OCI-LY7 (cell line): ENCODE data around the gene KLHL25. TPM values are rescaled to one million over a fixed set of nuclear protein-coding genes. Genes with fewer than 3 reads are reported as not detected.

Experiments used
- BruUV-seq: library from RNA; stranded (reverse); fragments of 400-500 nt; replicated peaks from 2 replicates; lab custom pipeline; 2021; lab: Mats Ljungman, UMichigan
- CTCF ChIA-PET: fragments of 300-600 bp; sonication (Branson Sonifier 250); formaldehyde crosslinking; loops from one replicate; lab custom pipeline; 2022; ENCODE audit warnings: antibody characterized with exemption; ENCODE audit not compliant: unreplicated experiment; lab: Charles Lee
- POLR2A ChIA-PET: fragments of 300-600 bp; sonication (Branson Sonifier 250); formaldehyde crosslinking; loops from one replicate; lab custom pipeline; 2022; ENCODE audit warnings: antibody characterized with exemption; lab: Charles Lee
- DNase-seq: peaks from one replicate; pipeline ENCODE4 v3.0.0-alpha.2; 2015; ENCODE audit warnings: low spot score
- H2AFZ ChIP-seq: fragments of 200-600 bp; sonication (generic), shearing (Covaris generic); 2 replicates; pipeline ENCODE4 v1.6.1; 2014; ENCODE audit warnings: mild to moderate bottlenecking, antibody characterized with exemption, low read length, moderate library complexity
- H3K27ac ChIP-seq: fragments of 200-600 bp; sonication (generic); 2 replicates; pipeline ENCODE4 v1.5.1; 2014; ENCODE audit warnings: mixed run types, low read depth, mild to moderate bottlenecking, moderate library complexity, low read length, inconsistent platforms; ENCODE audit not compliant: poor library complexity, severe bottlenecking
- H3K36me3 ChIP-seq: fragments of 200-600 bp; sonication (generic); 2 replicates; pipeline ENCODE4 v1.6.1; 2014; ENCODE audit warnings: mild to moderate bottlenecking, antibody characterized with exemption, low read length, moderate library complexity, mixed read lengths; ENCODE audit not compliant: insufficient read depth
- H3K4me1 ChIP-seq: fragments of 200-600 bp; sonication (generic); 2 replicates; pipeline ENCODE4 v1.5.1; 2014; ENCODE audit warnings: mild to moderate bottlenecking, low read length; ENCODE audit not compliant: insufficient read depth, poor library complexity, severe bottlenecking
- H3K4me2 ChIP-seq: fragments of 200-600 bp; sonication (generic); 2 replicates; pipeline ENCODE4 v1.6.1; 2014; ENCODE audit warnings: mild to moderate bottlenecking, low read length
- H3K4me3 ChIP-seq: fragments of 200-600 bp; sonication (generic); 2 replicates; pipeline ENCODE4 v1.5.1; 2014; ENCODE audit warnings: mild to moderate bottlenecking, low read depth, low read length; ENCODE audit not compliant: poor library complexity, severe bottlenecking
- H3K79me2 ChIP-seq: fragments of 200-600 bp; sonication (generic); 2 replicates; pipeline ENCODE4 v1.6.1; 2016; ENCODE audit warnings: low read depth, mild to moderate bottlenecking, low read length, moderate library complexity, mixed read lengths; ENCODE audit not compliant: insufficient read depth
- H3K9me2 ChIP-seq: fragments of 200-600 bp; sonication (generic); 2 replicates; pipeline ENCODE4 v1.6.1; 2016; ENCODE audit warnings: mild to moderate bottlenecking, low read length, mixed read lengths; ENCODE audit not compliant: insufficient read depth
- H3K9me3 ChIP-seq: fragments of 200-600 bp; sonication (generic); 2 replicates; pipeline ENCODE4 v1.6.1; 2014; ENCODE audit warnings: mild to moderate bottlenecking, mixed run types, low read length, mixed read lengths
- H4K20me1 ChIP-seq: fragments of 200-600 bp; sonication (generic); 2 replicates; pipeline ENCODE4 v1.6.1; 2014; ENCODE audit warnings: mild to moderate bottlenecking, antibody characterized with exemption, low read length, moderate library complexity, mixed read lengths; ENCODE audit not compliant: insufficient read depth
- CTCF ChIP-seq: fragments of 200-600 bp; sonication (generic); conservative IDR thresholded peaks from 2 replicates; pipeline ENCODE4 v1.5.1; 2014; ENCODE audit warnings: mild to moderate bottlenecking, antibody characterized with exemption, low read length, moderate library complexity, mixed read lengths
- EZH2phosphoT487 ChIP-seq: fragments of 200-600 bp; sonication (generic); IDR thresholded peaks from 2 replicates; pipeline ENCODE4 v1.6.1; 2018; ENCODE audit warnings: low read depth, borderline replicate concordance, mild to moderate bottlenecking, mixed run types, antibody characterized with exemption, low read length, moderate library complexity, mixed read lengths
- intact Hi-C: fragments of 100-400 bp; cut with micrococcal nuclease; formaldehyde crosslinking; loops from one replicate; pipeline ENCODE4 v1.10.0; 2022; ENCODE audit not compliant: unreplicated experiment
- total RNA-seq, 2 experiments: library from RNA; depleted of rRNA in 1 of 2; stranded (reverse); fragments of >200 nt in 1 of 2; shearing (Covaris generic) in 1 of 2; gene quantifications; 2 replicates each; pipeline ENCODE4 v1.2.3, GENCODE V29; 2014 to 2022

The KLHL25 gene
- total RNA-seq, 2 experiments from 2014 or later: 5.1 to 7.7 TPM

- H3K27ac ChIP-seq: no peak overlapping the region
- BruUV-seq: no TSS peak
- ChIA-PET CTCF (interaction anchor here (0.6 kb wide), 1 partner anchor 477 kb away, joined by 3 read pairs; no protein-coding TSS in a partner anchor), POLR2A (interaction anchor here (0.6 kb wide), 1 partner anchor 46 kb away, joined by 4 read pairs; no protein-coding TSS in a partner anchor)
- H3K36me3 ChIP-seq: no peaks in the 10 kb centered on the region
- TF ChIP-seq CTCF: no peak
- no peak for TF ChIP-seq EZH2phosphoT487
- no peaks in the 10 kb centered on the region for H3K4me1 ChIP-seq
- no peaks in the 10 kb centered on the region for H3K9me3 ChIP-seq
- H4K20me1 ChIP-seq: no peaks in the 10 kb centered on the region
- H3K4me3 ChIP-seq: no peak overlapping the region
- H3K9me2 ChIP-seq: no peaks in the 10 kb centered on the region
- no peak overlapping the region for H2AFZ ChIP-seq
- intact Hi-C loops: no loop called here
- no peaks in the 10 kb centered on the region for H3K79me2 ChIP-seq
- H3K4me2 ChIP-seq: no peak overlapping the region
- DNase-seq: no peak
These were observed 20.8 kb downstream of the KLHL25 start for GRCh38 chr15:85773970-85774369.

GRCh38 chr15:85773249-85773648 is 21.5 kb downstream of the KLHL25 start:
- ChIA-PET CTCF (interaction anchor here (0.6 kb wide), 1 partner anchor 477 kb away, joined by 3 read pairs; no protein-coding TSS in a partner anchor), POLR2A (no interaction called here)
- no peak for DNase-seq
- no peak for TF ChIP-seq EZH2phosphoT487
- TF ChIP-seq CTCF: no peak
- no peaks in the 10 kb centered on the region for H3K36me3 ChIP-seq
- H3K27ac ChIP-seq: no peak overlapping the region
- H4K20me1 ChIP-seq: no peaks in the 10 kb centered on the region
- intact Hi-C loops: no loop called here
- no peak overlapping the region for H3K4me2 ChIP-seq
- no peaks in the 10 kb centered on the region for H3K79me2 ChIP-seq
- no peak overlapping the region for H3K4me3 ChIP-seq
- no peaks in the 10 kb centered on the region for H3K9me3 ChIP-seq
- no peaks in the 10 kb centered on the region for H3K4me1 ChIP-seq
- no peaks in the 10 kb centered on the region for H3K9me2 ChIP-seq
- BruUV-seq: no TSS peak
- no peak overlapping the region for H2AFZ ChIP-seq

GRCh38 chr15:85772668-85773067 is 22.1 kb downstream of the KLHL25 start:
- H3K4me3 ChIP-seq: no peak overlapping the region
- H3K36me3 ChIP-seq: no peaks in the 10 kb centered on the region
- TF ChIP-seq CTCF (no peak), EZH2phosphoT487 (no peak)
- no peak overlapping the region for H3K27ac ChIP-seq
- no peaks in the 10 kb centered on the region for H4K20me1 ChIP-seq
- no peak for DNase-seq
- H3K4me1 ChIP-seq: no peaks in the 10 kb centered on the region
- ChIA-PET CTCF (no interaction called here), POLR2A (interaction anchor here (0.5 kb wide), 1 partner anchor 25 kb away, joined by 3 read pairs; no protein-coding TSS in a partner anchor)
- BruUV-seq: no TSS peak
- no peak overlapping the region for H3K4me2 ChIP-seq
- no peaks in the 10 kb centered on the region for H3K9me2 ChIP-seq
- intact Hi-C loops: no loop called here
- no peaks in the 10 kb centered on the region for H3K9me3 ChIP-seq
- H3K79me2 ChIP-seq: no peaks in the 10 kb centered on the region
- H2AFZ ChIP-seq: no peak overlapping the region
